AG04450 (cell line): ENCODE data around the gene SMIM36. TPM values are rescaled to one million over a fixed set of nuclear protein-coding genes. Genes with fewer than 3 reads are reported as not detected.

Experiments used
- CTCF ChIA-PET: fragments of 300-600, 350-600 bp; formaldehyde crosslinking; extraction: SDS; loops from one replicate; lab custom pipeline; 2022; ENCODE audit warnings: antibody characterized with exemption, inconsistent platforms; lab: Charles Lee
- POLR2A ChIA-PET: fragments of 350-600 bp; formaldehyde crosslinking; extraction: SDS; loops from one replicate; lab custom pipeline; 2021; ENCODE audit warnings: antibody characterized with exemption, inconsistent platforms; lab: Yijun Ruan, JAX
- DNase-seq: peaks from one replicate; pipeline ENCODE4 v3.0.0-alpha.2; 2011; ENCODE audit warnings: low read depth, low spot score
- H3K27ac ChIP-seq: one replicate; pipeline ENCODE4 v1.5.1; 2012; ENCODE audit warnings: low read depth, low read length, control low read depth
- H3K27me3 ChIP-seq: one replicate; pipeline ENCODE4 v1.6.0; 2012; ENCODE audit warnings: low read length; ENCODE audit not compliant: control insufficient read depth, insufficient read depth
- H3K4me3 ChIP-seq: 2 replicates; pipeline ENCODE4 v1.5.1; 2011; ENCODE audit warnings: mild to moderate bottlenecking, low read depth, low read length, control low read depth
- H3K9me3 ChIP-seq: 2 replicates; pipeline ENCODE4 v1.5.1; 2012; ENCODE audit warnings: low read length; ENCODE audit not compliant: control insufficient read depth, insufficient read depth
- polyA plus RNA-seq: library from polyadenylated mRNA; depleted of rRNA; stranded (reverse); fragments of >200 nt; gene quantifications from 2 replicates; pipeline ENCODE4 v1.2.3, GENCODE V29; 2011
- TF ChIP-seq, protein P1 (sequence below): IDR thresholded peaks from 2 replicates; pipeline ENCODE4 v1.5.1; 2011; ENCODE audit warnings: low read depth, low read length, control low read depth, inconsistent platforms

SMIM36 gene
- polyA plus RNA-seq, 1 experiment = not detected

DNA sequence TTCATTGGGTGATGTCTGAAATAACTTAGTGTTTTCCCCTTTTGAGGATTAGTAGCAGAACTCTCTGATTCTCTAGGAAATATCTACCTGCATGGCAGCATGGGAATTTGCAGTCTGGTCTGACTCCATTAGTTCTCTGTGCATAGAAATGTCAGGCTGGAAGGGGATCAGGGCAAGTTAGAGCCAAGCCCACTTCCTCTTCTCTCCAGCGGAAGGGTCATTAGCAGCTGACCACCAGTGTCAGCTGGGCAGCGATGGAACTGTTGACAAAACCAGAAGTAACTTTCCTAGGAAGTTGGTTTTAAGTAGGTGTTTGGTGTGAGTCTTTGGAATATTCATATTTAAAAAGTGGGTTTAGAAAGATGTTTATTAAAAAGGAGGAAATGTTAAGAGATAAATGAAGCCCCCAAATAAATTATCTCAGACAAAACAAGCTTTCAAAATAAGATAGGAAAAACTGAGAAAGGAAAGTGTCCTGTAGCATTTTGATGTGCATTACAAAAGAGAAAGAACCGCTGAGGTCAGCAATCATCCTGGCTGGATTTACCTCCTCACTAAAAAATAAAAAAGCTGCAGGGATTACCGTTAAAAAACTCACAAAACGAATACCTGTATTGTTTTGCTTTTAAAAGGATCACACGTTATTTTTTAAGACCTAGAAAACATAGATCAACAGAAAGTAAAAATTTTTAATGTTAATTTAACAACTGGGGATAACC lies 57.3 kb downstream of the SMIM36 start:
- Histone ChIP-seq H3K9me3 (no peaks in the 10 kb centered on the region), H3K27me3 (no peaks in the 10 kb centered on the region), H3K27ac (no peak overlapping the region), H3K4me3 (no peak overlapping the region)
- ChIA-PET POLR2A (interaction anchor here (2.2 kb wide), 1 partner anchor 20 kb away, joined by 28 read pairs; no protein-coding TSS in a partner anchor), CTCF (no interaction called here)
- TF ChIP-seq, protein P1, sequence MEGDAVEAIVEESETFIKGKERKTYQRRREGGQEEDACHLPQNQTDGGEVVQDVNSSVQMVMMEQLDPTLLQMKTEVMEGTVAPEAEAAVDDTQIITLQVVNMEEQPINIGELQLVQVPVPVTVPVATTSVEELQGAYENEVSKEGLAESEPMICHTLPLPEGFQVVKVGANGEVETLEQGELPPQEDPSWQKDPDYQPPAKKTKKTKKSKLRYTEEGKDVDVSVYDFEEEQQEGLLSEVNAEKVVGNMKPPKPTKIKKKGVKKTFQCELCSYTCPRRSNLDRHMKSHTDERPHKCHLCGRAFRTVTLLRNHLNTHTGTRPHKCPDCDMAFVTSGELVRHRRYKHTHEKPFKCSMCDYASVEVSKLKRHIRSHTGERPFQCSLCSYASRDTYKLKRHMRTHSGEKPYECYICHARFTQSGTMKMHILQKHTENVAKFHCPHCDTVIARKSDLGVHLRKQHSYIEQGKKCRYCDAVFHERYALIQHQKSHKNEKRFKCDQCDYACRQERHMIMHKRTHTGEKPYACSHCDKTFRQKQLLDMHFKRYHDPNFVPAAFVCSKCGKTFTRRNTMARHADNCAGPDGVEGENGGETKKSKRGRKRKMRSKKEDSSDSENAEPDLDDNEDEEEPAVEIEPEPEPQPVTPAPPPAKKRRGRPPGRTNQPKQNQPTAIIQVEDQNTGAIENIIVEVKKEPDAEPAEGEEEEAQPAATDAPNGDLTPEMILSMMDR = no peak
- no peak for DNase-seq

DNA sequence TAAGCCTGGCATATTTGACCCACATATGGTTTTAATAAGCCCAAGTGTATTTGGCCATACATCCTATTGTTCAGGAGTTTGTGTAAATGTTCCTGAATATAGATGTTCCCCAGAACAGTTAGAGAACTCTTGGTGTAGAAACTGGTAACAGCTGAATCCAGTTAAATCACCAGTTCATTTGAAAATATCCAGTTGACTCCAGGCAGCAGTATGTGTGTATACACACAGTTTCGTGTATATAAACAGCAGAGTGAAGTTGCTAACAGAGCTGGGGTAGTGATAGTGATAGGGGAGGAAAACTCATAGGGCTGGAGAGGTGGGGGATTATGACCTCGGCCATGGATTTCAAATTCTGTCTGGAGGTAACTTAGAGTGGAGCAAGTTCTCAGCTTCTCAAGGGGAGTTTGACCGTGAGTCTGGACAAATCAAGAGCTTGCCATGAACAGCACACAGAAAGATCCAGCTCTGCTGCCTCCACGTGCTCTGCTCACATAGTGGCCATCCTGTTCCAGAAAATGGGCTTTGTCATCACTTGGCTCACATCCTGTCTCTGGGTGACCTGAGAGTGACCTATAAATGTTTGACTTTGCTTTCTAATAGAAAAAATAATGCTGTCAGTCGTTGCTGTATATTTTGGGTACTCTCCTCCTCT lies 59.0 kb downstream of the SMIM36 start:
- TF ChIP-seq, protein P1 = no peak
- peak; percentile 66 for DNase-seq
- Histone ChIP-seq H3K9me3 (no peaks in the 10 kb centered on the region), H3K27me3 (no peaks in the 10 kb centered on the region), H3K27ac (peak overlapping the region; percentile 79), H3K4me3 (no peak overlapping the region)
- POLR2A ChIA-PET = interaction anchor here (0.6 to 2.9 kb wide), 7 partner anchors 10 to 296 kb away, joined by 3 to 36 read pairs (median 4); partner anchors contain the start of gene MMD
- CTCF ChIA-PET = interaction anchor here (0.6 kb wide), 1 partner anchor 15 kb away, joined by 3 read pairs; no protein-coding TSS in a partner anchor

DNA sequence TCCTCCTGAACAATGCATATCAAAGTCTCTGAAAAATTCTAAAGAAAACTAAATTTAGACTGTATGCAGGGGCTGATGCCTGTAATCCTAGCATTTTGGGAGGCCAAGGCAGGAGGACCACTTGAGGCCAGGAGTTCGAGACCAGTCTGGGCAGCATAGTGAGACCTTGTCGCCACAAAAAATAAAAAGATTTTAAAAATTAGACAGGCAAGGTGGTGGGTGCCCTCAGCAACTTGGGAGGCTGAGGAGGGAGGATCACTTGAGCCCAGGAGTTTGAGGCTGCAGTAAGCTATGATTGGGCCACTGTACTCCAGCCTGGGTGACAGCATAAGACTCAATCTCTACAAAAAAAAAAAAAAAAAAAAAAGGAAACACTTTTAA lies 59.5 kb downstream of the SMIM36 start:
- no peak for DNase-seq
- Histone ChIP-seq H3K27me3 (no peaks in the 10 kb centered on the region), H3K9me3 (no peaks in the 10 kb centered on the region), H3K27ac (no peak overlapping the region), H3K4me3 (no peak overlapping the region)
- TF ChIP-seq, protein P1 = no peak
- ChIA-PET CTCF (no interaction called here), POLR2A (interaction anchor here (0.6 to 2.9 kb wide), 8 partner anchors 9 to 296 kb away, joined by 3 to 36 read pairs (median 4); partner anchors contain the start of gene MMD)

DNA sequence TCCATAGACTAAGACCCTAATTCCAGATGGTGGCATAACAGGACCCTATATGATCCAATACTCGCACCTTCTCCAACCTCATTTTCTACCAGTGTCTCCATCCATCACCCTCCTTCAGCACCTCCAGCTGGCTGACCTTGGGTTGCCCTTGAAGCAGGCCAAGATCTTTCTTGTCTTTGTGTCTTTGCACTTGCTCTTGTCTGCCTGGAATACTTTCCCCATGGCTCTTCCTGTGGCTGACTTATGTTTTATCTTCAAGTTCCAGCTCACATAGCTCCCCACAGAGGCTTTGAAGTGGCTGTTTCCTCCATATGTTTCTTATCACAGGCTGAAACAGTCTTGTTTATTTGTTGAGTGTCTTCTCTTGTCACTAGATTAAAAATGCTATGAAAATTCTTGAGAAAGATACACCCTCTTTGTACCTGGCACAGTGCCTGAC lies 60.0 kb downstream of the SMIM36 start:
- CTCF ChIA-PET = no interaction called here
- POLR2A ChIA-PET = interaction anchor here (0.6 to 2.9 kb wide), 4 partner anchors 18 to 295 kb away, joined by 3 to 36 read pairs (median 6); partner anchors contain the start of gene MMD
- no peak overlapping the region for H3K4me3 ChIP-seq
- TF ChIP-seq, protein P1 = no peak
- no peaks in the 10 kb centered on the region for H3K27me3 ChIP-seq
- H3K27ac ChIP-seq = no peak overlapping the region
- no peaks in the 10 kb centered on the region for H3K9me3 ChIP-seq
- no peak for DNase-seq

DNA sequence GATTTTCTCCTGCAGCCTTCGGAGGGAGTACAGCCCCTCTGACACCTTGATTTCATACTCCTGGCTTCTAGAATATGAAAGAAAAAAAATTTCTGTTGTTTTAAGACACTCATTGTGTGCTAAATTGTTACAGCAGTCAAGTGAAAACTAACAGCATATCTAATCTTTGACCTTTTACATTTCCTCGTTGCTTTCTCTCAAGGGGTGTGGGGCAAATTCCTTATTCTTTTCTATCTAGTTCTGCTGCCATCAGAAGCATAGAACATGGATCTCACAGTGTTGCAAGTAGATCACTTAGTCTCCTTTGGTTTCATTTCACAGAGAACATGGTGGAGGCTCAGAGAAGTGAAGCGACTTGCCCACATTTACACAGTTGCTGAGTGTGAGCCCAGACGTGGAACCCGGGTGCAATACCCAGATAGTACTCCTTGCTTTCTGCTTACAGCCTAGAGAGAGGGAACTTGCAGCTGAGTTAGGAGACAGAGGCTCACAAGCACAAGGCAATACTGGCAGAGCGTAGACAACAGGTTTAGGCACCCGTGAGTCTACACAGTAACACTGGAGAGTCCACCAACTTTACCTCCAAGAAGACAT lies 60.9 kb downstream of the SMIM36 start:
- Histone ChIP-seq H3K27me3 (no peaks in the 10 kb centered on the region), H3K4me3 (no peak overlapping the region), H3K27ac (no peak overlapping the region), H3K9me3 (no peaks in the 10 kb centered on the region)
- no peak for DNase-seq
- POLR2A ChIA-PET = no interaction called here
- TF ChIP-seq, protein P1 = no peak
- CTCF ChIA-PET = no interaction called here
